Right lobe of liver (tissue), 6 donors: ENCODE results near the gene FNTB. TPM values are rescaled to one million over a fixed set of nuclear protein-coding genes. Genes with fewer than 3 reads are reported as not detected.

Experiments
- ATAC-seq, 4 donors: fragments of 200-7000 bp; cut with Tn5 transposase; one replicate each; pipeline ENCODE4 v1.9.1; 2020; ENCODE audit warnings: mild to moderate bottlenecking in 4 of 4, moderate library complexity in 4 of 4
- DNase-seq, 3 donors: peaks; one replicate each; pipeline ENCODE4 v3.0.0-alpha.2; 2020
- H3K27ac ChIP-seq, 3 donors: fragments of 200-600 bp; one replicate each; pipeline ENCODE4 v1.8.0; 2022
- H3K27me3 ChIP-seq, 2 donors: fragments of 200-600 bp; one replicate each; pipeline ENCODE4 v1.8.0; 2022
- H3K36me3 ChIP-seq, 4 donors: fragments of 200-600 bp; sonication (generic) in 1 of 4; one replicate each; pipeline versions ENCODE4 v1.5.1 to v1.8.0; 2017 to 2022; ENCODE audit warnings: control low read depth in 1 of 4
- H3K4me1 ChIP-seq, 4 donors: fragments of 200-600 bp; sonication (generic) in 1 of 4; one replicate each; pipeline versions ENCODE4 v1.5.1 to v1.8.0; 2017 to 2022; ENCODE audit warnings: control low read depth in 1 of 4
- H3K4me3 ChIP-seq, 3 donors: fragments of 200-600 bp; one replicate each; pipeline ENCODE4 v1.8.0; 2022
- H3K9me3 ChIP-seq, 4 donors: fragments of 200-600 bp; sonication (generic) in 1 of 4; one replicate each; pipeline versions ENCODE4 v1.5.1 to v1.8.0; 2017 to 2022; ENCODE audit warnings: control low read depth in 1 of 4
- POLR2A ChIP-seq: fragments of 450-650 bp; IDR thresholded peaks from one replicate; pipeline ENCODE4 v1.6.1; 2017; ENCODE audit warnings: antibody characterized with exemption, mild to moderate bottlenecking
- WGBS: methylation state at CpG from one replicate; pipeline ENCODE4 v1.1.6; 2018; ENCODE audit warnings: low coverage, low lambda C conversion rate; ENCODE audit not compliant: insufficient coverage; ENCODE audit errors: missing lambda C conversion rate; 5-methylcytosine and 5-hydroxymethylcytosine counted together
- intact Hi-C, 2 donors: fragments of 100-400 bp; cut with DNase I; formaldehyde crosslinking; loops; one replicate each; pipeline versions ENCODE4 v1.11.2 to v1.14.1; 2022
- total RNA-seq, 6 experiments: library from RNA; depleted of rRNA in 2 of 6; stranded (reverse); fragments of >200 nt in 2 of 6; fragmentation: NEBNext Ultra II Directional in 3 of 6; extraction: Animal tissue kit (Norgen Biotek cat#: 25700) in 3 of 6; gene quantifications; one replicate each; pipeline versions ENCODE4 v1.1.0 to v1.2.4, GENCODE V29; 2016 to 2023
- TF ChIP-seq, protein P1 (sequence below), 4 donors: fragments of 200-600 bp in 3 of 4; fragments of 450-650 bp in 1 of 4; IDR thresholded peaks; one replicate each; pipeline versions ENCODE4 v1.5.1 to v1.8.0; 2016 to 2022; ENCODE audit warnings: antibody characterized with exemption in 4 of 4, mild to moderate bottlenecking in 2 of 4
- donor health status: DM: no; HTN: yes; CAD: no.
- donor health status: DM: no; HTN: no; CAD: no.
- donor health status: DM: no; HTN: no; CAD: no.
- donor health status: DM: no; HTN: yes; CAD: no.
- donor health status: DM: no; HTN: yes; CAD: no.

FNTB gene
- total RNA-seq, 6 experiments from 2014 or later: 6.1 to 19.2 (median 9.0) TPM

DNA sequence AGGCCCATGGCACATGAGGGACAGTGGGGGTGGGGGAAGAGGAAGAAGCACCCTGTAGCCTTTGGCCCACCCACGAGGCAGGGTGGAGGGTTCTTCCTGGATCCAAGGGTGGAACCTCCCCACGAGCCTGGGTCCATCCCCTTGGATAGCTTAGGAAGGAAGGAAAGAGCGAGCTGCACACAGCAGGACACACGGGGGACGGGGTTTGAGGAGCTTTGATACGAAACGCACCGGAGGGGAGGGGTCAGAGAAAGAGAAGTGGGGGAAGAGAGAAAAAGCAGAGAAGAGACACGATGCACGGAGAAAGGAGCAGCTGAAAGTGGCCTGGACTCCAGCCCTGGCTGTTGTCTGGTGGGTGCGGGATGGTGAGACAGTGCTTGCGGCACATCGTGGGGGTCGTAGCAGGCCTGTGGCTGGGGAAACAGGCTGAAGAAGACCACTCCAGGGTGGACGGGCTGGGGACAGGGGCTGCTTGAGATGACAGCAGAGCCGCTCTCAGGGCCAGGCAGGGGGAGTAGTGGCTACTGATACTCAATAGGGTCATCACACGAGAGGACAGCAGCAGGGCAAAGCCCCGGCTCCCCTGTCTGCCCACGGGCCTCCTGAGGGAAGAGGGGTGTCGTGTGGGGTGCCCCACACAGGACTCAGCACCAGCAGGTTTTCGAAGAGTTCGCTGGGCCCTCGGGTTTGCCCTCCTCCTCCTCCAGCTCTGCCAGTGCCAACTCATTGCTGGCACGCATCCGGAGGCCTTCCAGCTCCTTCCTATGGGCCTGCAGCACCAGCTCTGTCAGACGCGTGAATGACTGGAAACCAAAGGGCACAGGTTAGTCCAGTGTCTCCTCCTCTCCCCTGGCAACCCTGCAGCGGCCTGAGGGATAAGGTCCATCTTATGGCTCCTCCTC is 38.7 kb upstream of the FNTB start:
- peak; percentile 92 to 97 (median 96) for ATAC-seq
- H3K9me3 ChIP-seq: no peaks in the 10 kb centered on the region
- H3K27ac ChIP-seq: peak overlapping the region; percentile 47 to 80 (median 50)
- WGBS: 70% methylated on average over 10 of the region's 28 CpGs
- intact Hi-C loops: no loop called here
- DNase-seq: peak; percentile 92 to 97 (median 96)
- H3K27me3 ChIP-seq: no peaks in the 10 kb centered on the region
- H3K4me1 ChIP-seq: peaks cover 0 to 50% (median 14%) of the 10 kb centered on the region in 4 donors
- TF ChIP-seq, protein P1, sequence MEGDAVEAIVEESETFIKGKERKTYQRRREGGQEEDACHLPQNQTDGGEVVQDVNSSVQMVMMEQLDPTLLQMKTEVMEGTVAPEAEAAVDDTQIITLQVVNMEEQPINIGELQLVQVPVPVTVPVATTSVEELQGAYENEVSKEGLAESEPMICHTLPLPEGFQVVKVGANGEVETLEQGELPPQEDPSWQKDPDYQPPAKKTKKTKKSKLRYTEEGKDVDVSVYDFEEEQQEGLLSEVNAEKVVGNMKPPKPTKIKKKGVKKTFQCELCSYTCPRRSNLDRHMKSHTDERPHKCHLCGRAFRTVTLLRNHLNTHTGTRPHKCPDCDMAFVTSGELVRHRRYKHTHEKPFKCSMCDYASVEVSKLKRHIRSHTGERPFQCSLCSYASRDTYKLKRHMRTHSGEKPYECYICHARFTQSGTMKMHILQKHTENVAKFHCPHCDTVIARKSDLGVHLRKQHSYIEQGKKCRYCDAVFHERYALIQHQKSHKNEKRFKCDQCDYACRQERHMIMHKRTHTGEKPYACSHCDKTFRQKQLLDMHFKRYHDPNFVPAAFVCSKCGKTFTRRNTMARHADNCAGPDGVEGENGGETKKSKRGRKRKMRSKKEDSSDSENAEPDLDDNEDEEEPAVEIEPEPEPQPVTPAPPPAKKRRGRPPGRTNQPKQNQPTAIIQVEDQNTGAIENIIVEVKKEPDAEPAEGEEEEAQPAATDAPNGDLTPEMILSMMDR (IDR thresholded peaks at IDR 0.05): no peak
- peak; percentile 62 for TF ChIP-seq POLR2A
- no peaks in the 10 kb centered on the region for H3K36me3 ChIP-seq
- peak overlapping the region in 1 of 3 donors; percentile 3 for H3K4me3 ChIP-seq

DNA sequence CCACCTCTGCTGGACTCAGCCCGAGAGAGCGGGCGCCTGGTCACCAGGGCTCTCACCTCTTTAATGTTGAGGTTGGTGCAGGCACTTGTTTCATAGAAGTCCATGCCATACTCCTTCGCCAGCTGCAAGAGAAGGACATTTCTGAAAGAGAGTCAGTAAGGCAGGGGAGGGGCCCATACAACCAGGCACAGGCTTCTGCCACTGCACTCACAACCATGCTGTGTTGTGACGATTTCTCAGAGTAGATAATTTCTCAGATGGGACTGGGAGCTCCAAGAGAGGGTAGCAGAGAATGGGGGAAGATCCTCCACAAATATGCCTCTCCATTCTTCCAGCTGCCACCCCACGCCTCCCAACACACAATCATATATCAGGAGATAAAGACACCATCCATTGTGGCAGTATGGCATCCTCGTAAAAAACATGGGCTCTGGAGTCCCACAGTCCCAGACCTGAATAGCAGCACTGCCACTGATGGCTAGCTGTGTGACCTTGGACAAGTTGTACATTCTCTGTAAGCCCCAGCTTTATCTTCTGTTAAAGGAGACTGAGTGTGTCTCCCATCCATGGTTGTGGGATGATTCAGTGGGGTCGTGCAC is 38.0 kb upstream of the FNTB start:
- ATAC-seq (no peak), DNase-seq (no peak)
- no peaks in the 10 kb centered on the region for H3K9me3 ChIP-seq
- H3K4me3 ChIP-seq: no peak overlapping the region
- no peak for TF ChIP-seq POLR2A
- TF ChIP-seq, protein P1 (IDR thresholded peaks at IDR 0.05): no peak
- peaks cover 0 to 43% (median 10%) of the 10 kb centered on the region in 4 donors for H3K4me1 ChIP-seq
- H3K27ac ChIP-seq: peak overlapping the region in 1 of 3 donors; percentile 48
- WGBS: 86% methylated on average over 3 of the region's 8 CpGs
- intact Hi-C loops: no loop called here
- H3K36me3 ChIP-seq: no peaks in the 10 kb centered on the region
- H3K27me3 ChIP-seq: no peaks in the 10 kb centered on the region

DNA sequence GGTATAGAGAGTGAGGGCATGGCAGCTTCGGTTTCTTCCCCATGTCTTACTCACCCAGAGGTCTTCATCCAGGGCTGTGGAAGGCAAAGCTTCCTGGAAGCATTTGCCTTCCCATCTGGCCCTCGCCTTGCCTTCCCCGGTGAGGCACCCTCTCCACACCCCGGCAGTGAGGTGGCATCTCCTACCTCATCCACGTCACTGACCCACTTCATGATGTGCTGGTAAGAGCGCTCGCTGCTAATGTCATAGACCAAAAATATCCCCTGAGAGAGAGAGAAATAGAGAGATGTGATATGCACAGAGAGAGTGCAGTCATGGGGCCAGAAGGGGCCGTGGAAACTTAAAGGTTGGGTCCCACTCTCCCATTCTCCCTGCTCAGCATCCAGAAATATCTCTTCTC is 35.8 kb upstream of the FNTB start:
- H3K36me3 ChIP-seq: no peaks in the 10 kb centered on the region
- 98% methylated on average over 4 of the region's 8 CpGs for WGBS
- TF ChIP-seq, protein P1 (IDR thresholded peaks at IDR 0.05): no peak
- no peak for TF ChIP-seq POLR2A
- DNase-seq (no peak), ATAC-seq (no peak)
- no peaks in the 10 kb centered on the region for H3K27me3 ChIP-seq
- H3K27ac ChIP-seq: no peak overlapping the region
- intact Hi-C loops: no loop called here
- peaks cover 0 to 30% (median 7%) of the 10 kb centered on the region in 4 donors for H3K4me1 ChIP-seq
- no peak overlapping the region for H3K4me3 ChIP-seq
- no peaks in the 10 kb centered on the region for H3K9me3 ChIP-seq

DNA sequence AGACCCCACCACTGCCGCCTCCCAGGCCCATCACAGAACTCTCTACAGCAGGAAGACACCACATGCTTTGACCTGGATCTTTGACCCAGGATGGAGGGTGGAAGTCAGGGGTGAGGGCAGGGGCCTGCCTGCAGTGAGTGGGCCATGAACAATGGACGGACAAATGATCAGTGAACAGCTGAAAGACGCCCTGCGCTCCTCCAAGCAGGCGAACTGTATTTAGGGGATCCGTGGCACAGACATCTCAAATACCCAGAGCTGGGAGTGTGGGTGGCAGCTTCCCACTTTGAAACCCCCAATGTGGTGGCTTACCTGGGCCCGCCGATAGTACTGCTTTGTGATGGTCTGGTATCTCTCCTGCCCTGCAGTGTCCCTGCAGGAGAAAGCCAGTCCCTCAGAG is 35.4 kb upstream of the FNTB start:
- Histone ChIP-seq H3K27ac (no peak overlapping the region), H3K9me3 (no peaks in the 10 kb centered on the region), H3K27me3 (no peaks in the 10 kb centered on the region), H3K4me1 (peaks cover 0 to 30% (median 7%) of the 10 kb centered on the region in 4 donors), H3K36me3 (no peaks in the 10 kb centered on the region), H3K4me3 (no peak overlapping the region)
- DNase-seq: no peak
- intact Hi-C loops: no loop called here
- ATAC-seq: no peak
- 87% methylated on average over 8 of the region's 8 CpGs for WGBS
- no peak for TF ChIP-seq POLR2A

DNA sequence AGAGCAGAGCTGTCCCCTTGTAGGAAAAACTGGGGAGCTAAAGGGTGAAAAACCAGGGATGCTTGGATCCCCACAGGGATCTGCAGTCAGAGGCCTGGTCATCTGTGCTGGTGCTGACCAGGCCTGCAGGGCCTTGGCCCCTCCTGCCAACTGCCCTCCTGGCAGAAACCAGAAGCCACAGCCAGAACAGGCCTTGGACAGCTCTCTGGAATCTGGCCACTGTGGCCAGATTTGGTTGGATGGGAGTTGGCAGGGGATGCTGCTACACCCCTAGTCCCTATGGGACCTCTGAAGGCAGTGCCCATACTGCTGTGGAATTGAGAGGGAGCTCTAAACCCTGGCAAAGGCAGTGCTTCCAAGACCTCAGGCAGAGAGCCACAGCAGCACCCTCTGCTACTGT is 35.0 kb upstream of the FNTB start:
- DNase-seq (no peak), ATAC-seq (no peak)
- intact Hi-C loops: no loop called here
- no peaks in the 10 kb centered on the region for H3K9me3 ChIP-seq
- TF ChIP-seq, protein P1 (IDR thresholded peaks at IDR 0.05): no peak
- no peak for TF ChIP-seq POLR2A
- no peaks in the 10 kb centered on the region for H3K36me3 ChIP-seq
- H3K27me3 ChIP-seq: no peaks in the 10 kb centered on the region
- H3K4me1 ChIP-seq: peaks cover 0 to 25% (median 7%) of the 10 kb centered on the region in 4 donors
- no peak overlapping the region for H3K27ac ChIP-seq
- no peak overlapping the region for H3K4me3 ChIP-seq
